Activated naive CD4-positive, alpha-beta T cell treated with anti-CD3 and anti-CD28 coated beads, Interleukin-2, amount 10 ng/mL, durations not matched to agents 7 days and 5 days (primary cell): ENCODE results near the gene GNAT2.
"Not testable (repeated sequence)": the region's sequence is repeated elsewhere in the genome, so short reads cannot be mapped to it uniquely, and the experiment has no call there.

Experiments used
- CTCF ChIA-PET: fragments of 350-600 bp; sonication (Branson Sonifier 250); formaldehyde crosslinking; loops from one replicate; lab custom pipeline; 2021; ENCODE audit warnings: antibody characterized with exemption; lab: Charles Lee
- DNase-seq: peaks from one replicate; pipeline ENCODE4 v3.0.0-alpha.2; 2020
- H3K27ac Mint-ChIP-seq: one replicate; pipeline ENCODE4 v1.8.0; 2021; ENCODE audit warnings: mild to moderate bottlenecking, moderate library complexity, mixed read lengths
- H3K27me3 Mint-ChIP-seq: one replicate; pipeline ENCODE4 v1.8.0; 2021; ENCODE audit warnings: mild to moderate bottlenecking, mixed read lengths
- H3K36me3 Mint-ChIP-seq: one replicate; pipeline ENCODE4 v1.8.0; 2021; ENCODE audit warnings: mixed read lengths
- H3K4me1 Mint-ChIP-seq: one replicate; pipeline ENCODE4 v1.8.0; 2021; ENCODE audit warnings: mixed read lengths
- H3K4me3 Mint-ChIP-seq: one replicate; pipeline ENCODE4 v1.8.0; 2021; ENCODE audit warnings: mild to moderate bottlenecking, moderate library complexity, mixed read lengths
- H3K9me3 Mint-ChIP-seq: one replicate; pipeline ENCODE4 v1.8.0; 2021; ENCODE audit warnings: mixed read lengths

Gene GNAT2

DNA sequence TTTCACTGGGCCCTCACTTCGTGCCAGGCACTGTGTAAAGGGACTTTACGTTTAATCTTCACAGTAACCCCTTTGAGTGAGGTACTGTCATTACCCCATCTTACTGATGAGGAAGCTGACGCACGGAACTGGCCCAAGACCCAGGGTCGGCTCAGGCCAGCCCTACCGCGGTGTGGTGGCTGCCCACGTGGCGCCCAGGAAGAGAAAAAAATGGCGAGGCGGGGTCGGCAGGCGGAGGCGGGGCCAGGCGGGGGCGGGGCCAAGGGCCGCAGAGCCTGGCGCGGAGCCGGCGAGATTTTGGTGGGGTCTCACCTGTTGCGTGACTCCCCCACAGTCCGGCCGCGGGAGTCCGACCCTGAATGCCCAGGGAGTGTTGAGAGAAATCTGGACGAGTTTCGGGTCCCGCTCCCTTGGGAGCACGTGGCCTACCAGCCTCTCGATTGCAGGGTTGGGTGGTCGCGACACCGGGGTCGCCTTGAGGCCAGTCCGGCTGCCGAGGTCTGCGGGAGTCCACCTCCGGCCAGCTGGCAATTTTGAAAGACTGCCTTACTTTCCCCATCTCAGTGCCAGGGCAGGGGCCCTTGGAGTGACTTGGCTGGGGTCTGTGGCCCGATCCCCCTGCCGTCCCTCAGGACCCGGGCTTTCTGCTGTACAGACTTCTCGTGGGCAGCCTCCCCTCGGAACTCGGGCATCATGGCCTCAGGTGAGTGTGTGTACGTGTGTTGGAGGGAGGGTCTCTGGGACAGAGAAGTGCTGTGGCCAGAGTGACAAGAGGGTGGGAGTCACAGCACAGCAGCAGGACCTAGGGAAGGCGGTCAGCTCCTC is at the start of gene GNAT2, which contains the start of gene AMPD2:
GNAT2 (minus strand) TSS at position 41 of the 825 bp plus-strand sequence. CDS start 6,746 bp downstream, outside the sequence.
AMPD2 (plus strand) TSS at position 262 of the 825 bp plus-strand sequence. CDS start 1,339 bp downstream, outside the sequence.
- Mint-ChIP-seq H3K36me3 (peaks cover 9% of the 10 kb centered on the region), H3K9me3 (no peaks in the 10 kb centered on the region), H3K4me1 (peaks cover 72% of the 10 kb centered on the region), H3K4me3 (peak within 1 kb of the TSS; percentile 96), H3K27me3 (no peaks in the 10 kb centered on the region), H3K27ac (peak within 1 kb of the TSS; percentile 93)
- DNase-seq, result peak; percentile 80
- CTCF ChIA-PET, result interaction anchor here (1.0 to 1.9 kb wide), 6 partner anchors 11 to 157 kb away, joined by 3 to 12 read pairs (median 4); partner anchors contain the start of gene GNAI3

DNA sequence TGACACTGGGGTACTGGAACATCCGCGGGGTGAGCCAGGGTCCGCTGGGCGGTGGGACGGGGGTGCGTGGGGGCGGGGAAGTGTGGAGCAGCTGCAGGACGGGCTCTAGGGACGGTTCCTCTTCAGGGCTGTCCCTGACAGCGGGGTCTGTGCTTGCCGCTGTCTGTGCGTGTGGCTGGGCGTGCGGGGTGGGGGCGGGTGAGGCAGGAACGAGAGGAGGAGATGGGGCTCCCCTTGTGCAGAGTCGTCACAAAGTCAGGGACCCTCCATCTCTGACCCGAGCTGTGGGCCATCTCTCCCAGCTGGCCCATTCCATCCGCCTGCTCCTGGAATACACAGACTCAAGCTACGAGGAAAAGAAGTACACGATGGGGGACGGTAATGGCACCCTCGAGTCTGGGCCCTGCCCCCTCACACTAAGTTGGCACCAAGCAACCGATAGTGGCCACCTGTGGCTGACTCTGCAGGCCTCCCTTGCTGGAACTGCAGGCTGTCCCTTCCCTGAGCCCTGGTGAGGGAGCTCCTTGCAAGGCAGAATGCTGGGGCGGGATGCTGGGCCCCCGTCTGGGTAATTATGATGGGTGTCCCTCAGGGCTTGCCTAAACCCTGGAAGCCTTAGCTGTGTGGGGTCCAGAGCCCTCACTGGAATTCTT is 48.8 kb upstream of the GNAT2 start:
- DNase-seq, result no peak
- CTCF ChIA-PET, result interaction anchor here (0.9 to 1.9 kb wide), 5 partner anchors 18 to 316 kb away, joined by 3 to 9 read pairs (median 4); partner anchors contain the start of gene AHCYL1
- peaks cover 3% of the 10 kb centered on the region for H3K27me3 Mint-ChIP-seq
- no peaks in the 10 kb centered on the region for H3K9me3 Mint-ChIP-seq
- H3K27ac Mint-ChIP-seq, result no peak overlapping the region
- H3K36me3 Mint-ChIP-seq, result peaks cover 3% of the 10 kb centered on the region
- peaks cover 31% of the 10 kb centered on the region for H3K4me1 Mint-ChIP-seq
- peak overlapping the region; percentile 66 for H3K4me3 Mint-ChIP-seq

GRCh38 chr1:109667452-109668122 is 48.2 kb upstream of the GNAT2 start, which contains the start of gene GSTM2:
Gene GSTM2, plus strand, starts transcription at chr1:109668057. Its CDS starts 59 bp downstream, at chr1:109668116.
- H3K36me3 Mint-ChIP-seq, result peaks cover 3% of the 10 kb centered on the region
- peak within 1 kb of the TSS; percentile 66 for H3K4me3 Mint-ChIP-seq
- peaks cover 31% of the 10 kb centered on the region for H3K4me1 Mint-ChIP-seq
- H3K9me3 Mint-ChIP-seq, result no peaks in the 10 kb centered on the region
- DNase-seq, result peak; percentile 91
- H3K27ac Mint-ChIP-seq, result no peak within 1 kb of the TSS
- H3K27me3 Mint-ChIP-seq, result peaks cover 3% of the 10 kb centered on the region
- CTCF ChIA-PET, result interaction anchor here (0.9 to 1.4 kb wide), 3 partner anchors 25 to 317 kb away, joined by 3 to 5 read pairs (median 3); partner anchors contain the start of gene AHCYL1

GRCh38 chr1:109664671-109665070 is 45.3 kb upstream of the GNAT2 start:
- no peaks in the 10 kb centered on the region for H3K9me3 Mint-ChIP-seq
- peaks cover 14% of the 10 kb centered on the region for H3K4me1 Mint-ChIP-seq
- no peak overlapping the region for H3K4me3 Mint-ChIP-seq
- CTCF ChIA-PET, result no interaction called here
- H3K36me3 Mint-ChIP-seq, result peaks cover 1% of the 10 kb centered on the region
- H3K27me3 Mint-ChIP-seq, result peaks cover 3% of the 10 kb centered on the region
- no peak overlapping the region for H3K27ac Mint-ChIP-seq
- no peak for DNase-seq

- CTCF ChIA-PET, result interaction anchor here (2.4 to 3.3 kb wide), 2 partner anchors 21 to 323 kb away, joined by 6 to 13 read pairs; partner anchors contain the start of gene AHCYL1
- peaks cover 3% of the 10 kb centered on the region for H3K4me1 Mint-ChIP-seq
- DNase-seq, result no peak
- no peak overlapping the region for H3K4me3 Mint-ChIP-seq
- H3K27ac Mint-ChIP-seq, result no peak overlapping the region
- H3K36me3 Mint-ChIP-seq, result no peaks in the 10 kb centered on the region
- no peaks in the 10 kb centered on the region for H3K9me3 Mint-ChIP-seq
- peaks cover 5% of the 10 kb centered on the region for H3K27me3 Mint-ChIP-seq
Measured at GRCh38 chr1:109661391-109661790, 42.0 kb upstream of the GNAT2 start.

DNA sequence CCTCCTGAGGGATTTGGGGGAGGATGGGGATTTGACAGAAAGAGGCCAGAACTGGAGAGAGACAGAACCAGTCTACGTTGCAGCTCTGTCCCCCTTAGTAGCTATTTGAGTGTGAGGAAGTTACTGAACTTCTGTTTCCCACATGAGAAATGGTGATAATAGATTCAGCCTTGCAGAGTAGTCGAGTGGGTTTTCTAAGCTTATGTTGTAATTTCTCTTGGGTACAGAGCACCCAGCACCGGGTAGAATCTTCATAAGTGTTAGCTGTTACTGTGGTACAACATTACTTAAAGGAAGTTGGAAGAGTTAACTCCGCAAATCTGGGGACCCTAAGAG is 41.2 kb upstream of the GNAT2 start:
- H3K36me3 Mint-ChIP-seq, H3K27ac Mint-ChIP-seq, H3K4me1 Mint-ChIP-seq, DNase-seq, H3K4me3 Mint-ChIP-seq, H3K9me3 Mint-ChIP-seq: not testable (repeated sequence)
- H3K27me3 Mint-ChIP-seq, result peaks cover 10% of the 10 kb centered on the region
- CTCF ChIA-PET, result interaction anchor here (2.4 to 3.3 kb wide), 2 partner anchors 20 to 324 kb away, joined by 6 to 13 read pairs; partner anchors contain the start of gene AHCYL1

DNA sequence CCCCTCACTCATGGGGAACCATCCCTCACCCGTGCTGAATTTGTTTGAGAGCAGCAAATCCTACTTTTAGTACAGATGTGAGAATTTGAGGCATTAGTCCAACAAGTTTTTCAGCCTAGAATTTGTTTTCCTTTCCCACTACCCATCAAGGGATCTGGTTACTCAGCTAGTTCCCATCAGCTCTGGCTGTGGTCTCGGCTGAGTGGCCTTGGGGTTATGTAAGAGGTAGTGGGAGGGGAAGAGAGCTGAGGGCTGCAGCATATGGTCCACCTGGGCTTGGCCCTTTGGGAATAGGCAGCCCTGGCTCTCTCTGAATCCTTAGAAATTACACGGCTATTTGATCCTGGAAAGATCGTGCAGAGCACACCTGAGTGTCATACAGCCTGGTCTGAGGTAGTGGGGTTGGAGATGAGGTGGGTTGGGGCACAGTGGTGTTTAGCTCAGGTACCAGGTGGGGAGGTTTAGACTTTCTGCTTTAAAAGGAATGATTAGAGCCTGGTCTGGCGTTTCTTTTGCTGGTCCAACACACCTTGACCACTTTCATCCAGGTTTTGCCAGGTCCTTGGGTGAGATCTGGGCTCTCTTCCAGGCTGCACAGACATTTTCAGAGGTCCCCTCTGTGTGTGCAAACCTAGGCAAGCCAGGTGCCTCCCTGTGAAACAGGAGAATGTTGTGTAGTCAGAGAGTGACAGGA is 40.7 kb upstream of the GNAT2 start:
- H3K36me3 Mint-ChIP-seq, result no peaks in the 10 kb centered on the region
- peaks cover 14% of the 10 kb centered on the region for H3K4me1 Mint-ChIP-seq
- no peaks in the 10 kb centered on the region for H3K9me3 Mint-ChIP-seq
- H3K4me3 Mint-ChIP-seq, result no peak overlapping the region
- no peak for DNase-seq
- CTCF ChIA-PET, result interaction anchor here (2.4 to 3.3 kb wide), 2 partner anchors 20 to 324 kb away, joined by 6 to 13 read pairs; partner anchors contain the start of gene AHCYL1
- H3K27me3 Mint-ChIP-seq, result peaks cover 12% of the 10 kb centered on the region
- no peak overlapping the region for H3K27ac Mint-ChIP-seq

DNA sequence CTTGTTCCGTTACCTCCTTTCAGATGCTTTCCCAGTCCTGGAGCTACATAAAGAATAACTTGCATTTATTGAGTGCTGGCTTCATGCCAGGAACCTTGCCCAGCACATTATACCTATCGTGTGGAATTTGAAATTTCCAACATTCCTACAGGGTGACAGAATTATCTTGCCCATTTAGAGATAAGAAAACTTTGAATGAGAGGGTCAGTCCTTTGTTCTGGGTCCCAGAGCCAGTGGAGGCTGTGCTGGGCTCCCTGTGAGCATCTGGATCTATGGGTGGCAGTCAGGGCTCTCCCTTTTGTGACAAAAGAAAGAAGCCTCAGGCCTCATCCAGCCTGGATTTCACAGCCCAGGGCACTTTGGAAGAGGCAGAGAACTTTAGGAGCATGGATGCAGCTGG is 39.7 kb upstream of the GNAT2 start:
- Mint-ChIP-seq H3K36me3 (no peaks in the 10 kb centered on the region), H3K4me1 (peaks cover 21% of the 10 kb centered on the region), H3K9me3 (no peaks in the 10 kb centered on the region), H3K27ac (no peak overlapping the region), H3K4me3 (no peak overlapping the region), H3K27me3 (peaks cover 18% of the 10 kb centered on the region)
- CTCF ChIA-PET, result no interaction called here
- no peak for DNase-seq

GRCh38 chr1:109658533-109659042 is 39.2 kb upstream of the GNAT2 start:
- no peak overlapping the region for H3K4me3 Mint-ChIP-seq
- H3K27me3 Mint-ChIP-seq, result peaks cover 23% of the 10 kb centered on the region
- DNase-seq, result no peak
- no peaks in the 10 kb centered on the region for H3K36me3 Mint-ChIP-seq
- CTCF ChIA-PET, result no interaction called here
- H3K4me1 Mint-ChIP-seq, result peaks cover 21% of the 10 kb centered on the region
- no peak overlapping the region for H3K27ac Mint-ChIP-seq
- no peaks in the 10 kb centered on the region for H3K9me3 Mint-ChIP-seq

GRCh38 chr1:109657970-109658369 is 38.6 kb upstream of the GNAT2 start:
- DNase-seq, result no peak
- Mint-ChIP-seq H3K4me3 (no peak overlapping the region), H3K27ac (no peak overlapping the region), H3K36me3 (no peaks in the 10 kb centered on the region), H3K4me1 (peaks cover 21% of the 10 kb centered on the region), H3K27me3 (peaks cover 27% of the 10 kb centered on the region), H3K9me3 (no peaks in the 10 kb centered on the region)
- CTCF ChIA-PET, result no interaction called here

GRCh38 chr1:109657395-109657794 is 38.0 kb upstream of the GNAT2 start:
- CTCF ChIA-PET, result no interaction called here
- Mint-ChIP-seq H3K36me3 (no peaks in the 10 kb centered on the region), H3K4me1 (peaks cover 21% of the 10 kb centered on the region)

GRCh38 chr1:109655615-109656519 is 36.5 kb upstream of the GNAT2 start, which contains the start of gene GSTM4:
Gene GSTM4, plus strand, starts transcription at chr1:109656099. Its CDS starts 291 bp downstream, at chr1:109656390.
- peaks cover 21% of the 10 kb centered on the region for H3K4me1 Mint-ChIP-seq
- CTCF ChIA-PET, result interaction anchor here (1.0 to 1.8 kb wide), 3 partner anchors 15 to 329 kb away, joined by 3 to 15 read pairs (median 3); partner anchors contain the start of gene AHCYL1
- H3K9me3 Mint-ChIP-seq, result no peaks in the 10 kb centered on the region
- H3K27me3 Mint-ChIP-seq, result peaks cover 42% of the 10 kb centered on the region
- peak within 1 kb of the TSS; percentile 71 for H3K27ac Mint-ChIP-seq
- no peaks in the 10 kb centered on the region for H3K36me3 Mint-ChIP-seq
- peak within 1 kb of the TSS; percentile 84 for H3K4me3 Mint-ChIP-seq
- DNase-seq, result peak; percentile 80

More at GRCh38 chr1:109657395-109657794, 38.0 kb upstream of the GNAT2 start:
- Mint-ChIP-seq H3K27me3 (peaks cover 32% of the 10 kb centered on the region), H3K4me3 (peak overlapping the region; percentile 40), H3K9me3 (no peaks in the 10 kb centered on the region), H3K27ac (no peak overlapping the region)
- no peak for DNase-seq
